Renal cortical epithelial cell (primary cell): Measurements from ENCODE around the gene MST1. TPM values are rescaled to one million over a fixed set of nuclear protein-coding genes. Genes with fewer than 3 reads are reported as not detected.
A peak's percentile ranks its signal among the peaks of the same experiment; 100 is the strongest.

ENCODE experiments used
- DNase-seq: peaks from one replicate; pipeline ENCODE4 v3.0.0-alpha.2; 2011; ENCODE audit warnings: low read depth
- total RNA-seq: library from RNA; depleted of rRNA; stranded (reverse); fragments of >200 nt; gene quantifications from 2 replicates; pipeline ENCODE4 v1.2.3, GENCODE V29; 2014

MST1 gene
- total RNA-seq, 1 donor from 2014 or later: 11.7 TPM

GRCh38 chr3:49717959-49718857 is 28.9 kb upstream of the MST1 start:
- DNase-seq: no peak

GRCh38 chr3:49717211-49717958 is 28.1 kb upstream of the MST1 start:
- no peak for DNase-seq

- no peak for DNase-seq
Measured at GRCh38 chr3:49716691-49717210, 27.5 kb upstream of the MST1 start.

GRCh38 chr3:49716169-49716568 is 26.9 kb upstream of the MST1 start:
- no peak for DNase-seq

GRCh38 chr3:49715611-49716121 is 26.4 kb upstream of the MST1 start:
- no peak for DNase-seq

DNA sequence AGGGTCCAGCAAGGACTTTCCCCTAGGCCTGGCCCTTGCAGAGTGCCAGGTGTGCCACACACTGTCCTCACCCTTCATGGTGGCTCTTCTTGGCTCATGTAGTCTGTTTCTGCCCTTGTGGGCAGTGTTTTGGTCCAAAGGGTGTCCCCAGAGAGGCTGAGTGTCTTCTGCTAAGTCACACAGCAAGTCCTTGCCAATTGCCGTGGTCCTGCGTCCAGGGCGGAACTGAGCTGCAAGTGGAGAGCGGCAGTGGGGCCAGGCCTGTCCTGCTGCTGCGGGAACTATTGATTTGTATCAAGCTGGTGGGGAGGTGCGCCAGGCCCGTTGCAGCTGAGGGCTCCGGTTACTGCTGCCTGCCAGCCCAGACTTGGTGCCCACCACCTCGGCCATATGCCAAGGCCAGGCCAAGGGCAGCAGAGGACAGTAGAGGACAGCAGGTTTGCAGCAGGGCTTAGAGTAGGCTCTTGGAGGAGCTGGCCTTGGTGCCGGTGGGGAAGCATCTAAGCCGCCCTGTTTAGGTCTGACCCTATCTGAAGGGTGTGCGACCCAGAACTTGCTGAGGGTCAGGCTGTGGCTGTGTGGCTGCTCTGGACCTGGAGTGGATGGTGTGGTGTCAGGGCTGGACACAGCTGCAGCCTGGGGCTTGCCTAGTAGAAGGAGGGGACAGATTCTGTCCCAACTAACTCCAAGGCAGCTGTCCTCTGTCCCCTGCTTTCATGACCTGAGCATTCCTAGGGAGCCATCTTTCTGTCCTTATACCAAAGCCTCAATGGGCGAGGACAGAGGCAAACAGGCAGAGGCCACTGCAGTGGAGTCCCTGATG is 25.7 kb upstream of the MST1 start:
- DNase-seq: no peak

DNA sequence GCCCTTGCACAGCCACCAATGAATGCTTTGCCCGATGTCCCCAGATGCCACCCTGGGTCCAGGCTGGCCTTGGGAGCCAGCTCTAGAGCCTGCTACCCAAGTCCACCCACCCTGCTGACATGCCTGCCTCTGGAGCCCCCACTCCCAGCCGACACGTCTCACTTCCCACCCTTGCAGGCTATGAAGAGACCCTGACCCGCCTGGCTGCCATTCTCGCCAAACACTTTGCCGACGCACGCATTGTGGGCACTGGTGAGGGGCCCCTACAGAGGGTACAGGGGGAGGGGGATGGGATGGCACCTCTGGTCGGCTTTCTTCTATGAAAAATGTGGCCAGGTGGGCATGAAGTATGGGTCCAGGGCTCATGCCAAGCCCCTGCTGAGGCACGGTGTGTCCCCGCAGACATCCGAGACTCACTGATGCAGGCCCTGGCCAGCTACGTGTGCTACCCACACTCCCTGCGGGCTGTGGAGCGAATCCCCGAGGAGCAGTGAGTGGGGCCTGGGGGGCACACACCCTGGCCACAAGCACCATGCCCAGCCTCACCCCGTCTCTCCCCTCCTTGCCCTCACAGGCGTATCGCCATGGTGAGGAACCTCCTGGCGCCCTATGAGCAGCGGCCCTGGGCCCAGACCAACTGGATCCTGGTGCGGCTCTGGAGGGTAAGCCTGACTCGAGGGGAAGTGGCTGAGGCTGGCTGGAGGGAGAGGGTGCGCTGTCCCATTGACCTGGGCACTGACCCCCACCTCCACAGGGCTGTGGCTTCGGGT is 24.2 kb upstream of the MST1 start:
- DNase-seq: no peak

- DNase-seq: no peak
Measured at GRCh38 chr3:49712631-49713317, 23.5 kb upstream of the MST1 start.

DNA sequence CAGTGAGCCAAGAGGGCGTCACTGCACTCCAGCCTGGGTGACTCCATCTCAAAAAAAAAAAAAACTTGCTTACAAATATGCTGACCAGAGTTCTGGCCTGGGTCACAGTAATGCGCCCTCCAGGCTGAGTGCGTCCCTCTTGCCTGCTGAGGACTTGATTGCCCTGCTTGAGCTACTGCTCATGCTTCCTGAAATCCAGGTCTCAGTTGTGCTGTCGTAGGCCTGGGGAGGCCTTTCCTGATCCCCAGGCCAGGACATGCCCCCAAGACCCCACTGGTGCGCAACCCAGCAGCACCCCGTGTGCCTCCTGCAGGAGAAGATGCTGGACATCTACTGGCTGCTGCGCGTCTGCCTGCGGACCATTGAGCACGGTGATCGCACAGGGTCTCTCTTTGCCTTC is 22.9 kb upstream of the MST1 start:
- DNase-seq: no peak

DNA sequence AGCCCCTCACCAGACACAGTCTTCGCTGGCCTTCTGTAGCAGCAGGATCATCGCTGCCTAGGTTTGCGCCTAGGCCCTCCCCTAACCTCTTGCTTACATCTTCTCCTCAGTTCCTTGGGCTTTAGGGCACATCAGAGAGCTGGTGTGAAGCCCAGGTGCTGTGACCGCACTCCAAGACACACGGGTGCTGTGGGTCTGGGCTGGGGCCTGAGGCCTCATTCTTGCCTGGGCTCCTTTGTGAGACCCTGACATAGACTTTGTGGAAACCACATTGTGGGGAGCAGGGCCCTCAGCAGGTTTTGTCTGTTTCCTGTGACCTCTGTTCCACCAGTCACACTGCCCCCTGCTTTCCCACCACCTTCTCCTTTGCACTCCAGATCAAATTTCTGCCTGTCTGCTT is 22.2 kb upstream of the MST1 start:
- DNase-seq: no peak

GRCh38 chr3:49709852-49710251 is 20.6 kb upstream of the MST1 start:
- DNase-seq: no peak

- no peak for DNase-seq
Measured at GRCh38 chr3:49707113-49707480, 17.8 kb upstream of the MST1 start.

DNA sequence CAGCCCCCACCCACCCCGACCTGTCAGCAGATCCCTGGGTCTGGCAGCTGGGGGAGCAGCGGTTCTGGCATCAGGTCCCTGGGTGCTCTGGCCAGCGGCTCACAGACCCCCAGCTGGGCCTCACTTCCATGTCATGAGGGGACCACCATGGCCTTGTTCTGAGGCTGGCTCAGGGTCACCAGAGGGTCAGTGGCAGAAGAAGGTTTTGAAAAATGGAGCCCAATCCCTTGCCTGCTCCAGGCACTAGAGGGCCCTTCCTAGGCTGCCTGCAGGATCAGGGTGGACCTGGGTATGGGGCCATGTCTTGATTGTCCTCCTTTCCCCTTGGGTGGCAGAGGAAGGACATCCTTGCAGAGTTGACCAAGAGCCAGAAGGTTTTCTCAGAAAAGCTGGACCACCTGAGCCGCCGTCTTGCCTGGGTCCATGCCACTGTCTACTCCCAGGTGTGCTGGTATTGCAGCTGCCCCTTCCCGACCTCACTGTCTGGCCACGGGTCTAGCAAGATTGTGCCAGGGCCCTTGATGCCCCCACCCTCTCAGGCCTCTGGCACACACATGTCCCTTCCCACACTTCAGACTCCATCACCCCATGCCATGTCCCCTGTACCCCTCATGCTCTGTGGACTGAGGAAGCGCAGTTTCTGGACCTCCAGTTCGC is 17.3 kb upstream of the MST1 start:
- DNase-seq: no peak

GRCh38 chr3:49705390-49705960 is 16.2 kb upstream of the MST1 start:
- DNase-seq: no peak

GRCh38 chr3:49704629-49705028 is 15.4 kb upstream of the MST1 start:
- no peak for DNase-seq

GRCh38 chr3:49703956-49704355 is 14.7 kb upstream of the MST1 start:
- DNase-seq: no peak

- DNase-seq: peak; percentile 47
Measured at GRCh38 chr3:49703443-49703927, 14.2 kb upstream of the MST1 start.

GRCh38 chr3:49702672-49703071 is 13.4 kb upstream of the MST1 start:
- no peak for DNase-seq

GRCh38 chr3:49701388-49702077 is 12.3 kb upstream of the MST1 start:
- no peak for DNase-seq
